Smooth muscle cell (in vitro differentiated cells): ENCODE measurements around the gene NOXA1. TPM values are rescaled to one million over a fixed set of nuclear protein-coding genes. Genes with fewer than 3 reads are reported as not detected.

ENCODE experiments used
- DNase-seq: peaks from one replicate; lab custom pipeline; 2025; ENCODE audit not compliant: unreplicated experiment; lab: John Stamatoyannopoulos, UW
- H2AFZ ChIP-seq: fragments of 200-600 bp; sonication (generic); 2 replicates; pipeline ENCODE4 v1.6.0; 2016; ENCODE audit warnings: antibody characterized with exemption, low read depth, mild to moderate bottlenecking
- H3F3A ChIP-seq: fragments of 200-600 bp; sonication (generic); 2 replicates; pipeline ENCODE4 v1.6.0; 2017; ENCODE audit warnings: antibody characterized with exemption, low read depth
- H3K27ac ChIP-seq: fragments of 200-600 bp; sonication (generic); 2 replicates; pipeline ENCODE4 v1.5.1; 2016; ENCODE audit warnings: low read depth, mild to moderate bottlenecking
- H3K27me3 ChIP-seq: fragments of 200-600 bp; sonication (generic); 2 replicates; pipeline ENCODE4 v1.6.1; 2016; ENCODE audit warnings: low read depth, mild to moderate bottlenecking
- H3K36me3 ChIP-seq: fragments of 200-600 bp; sonication (generic); 2 replicates; pipeline ENCODE4 v1.5.1; 2016; ENCODE audit warnings: low read depth
- H3K4me1 ChIP-seq: fragments of 200-600 bp; sonication (generic); 2 replicates; pipeline ENCODE4 v1.5.1; 2016; ENCODE audit warnings: low read depth
- H3K4me2 ChIP-seq: fragments of 200-600 bp; sonication (generic); 2 replicates; pipeline ENCODE4 v1.6.0; 2016; ENCODE audit warnings: mild to moderate bottlenecking
- H3K4me3 ChIP-seq: fragments of 200-600 bp; sonication (generic); 2 replicates; pipeline ENCODE4 v1.5.1; 2016; ENCODE audit warnings: mild to moderate bottlenecking
- H3K79me2 ChIP-seq: fragments of 200-600 bp; sonication (generic); 2 replicates; pipeline ENCODE4 v1.6.0; 2016; ENCODE audit warnings: low read depth, mild to moderate bottlenecking
- H3K9ac ChIP-seq: fragments of 200-600 bp; sonication (generic); 2 replicates; pipeline ENCODE4 v1.6.0; 2016; ENCODE audit warnings: low read depth
- H3K9me3 ChIP-seq: fragments of 200-600 bp; sonication (generic); replicated peaks from 2 replicates; pipeline ENCODE4 v1.5.1; 2016; ENCODE audit warnings: low read depth
- H4K20me1 ChIP-seq: fragments of 200-600 bp; sonication (generic); 2 replicates; pipeline ENCODE4 v1.6.0; 2016; ENCODE audit warnings: low read depth
- CTCF ChIP-seq: fragments of 200-600 bp; sonication (generic); IDR thresholded peaks from 2 replicates; pipeline ENCODE4 v1.5.1; 2017; ENCODE audit warnings: borderline replicate concordance, mild to moderate bottlenecking, antibody characterized with exemption; ENCODE audit not compliant: insufficient read depth, poor library complexity, severe bottlenecking
- WGBS: methylation state at CpG from one replicate; pipeline ENCODE4 v1.1.7; 2016; ENCODE audit warnings: low lambda C conversion rate; 5-methylcytosine and 5-hydroxymethylcytosine counted together
- polyA plus RNA-seq: library from polyadenylated mRNA; unstranded; fragments of >200 nt; fragmentation: Nextera tagmentation; extraction: Ambion mirVana; gene quantifications from 2 replicates; pipeline ENCODE4 v1.2.1, GENCODE V29; 2016
- total RNA-seq: library from RNA; depleted of rRNA; stranded (reverse); fragments of >200 nt; gene quantifications from 2 replicates; pipeline ENCODE4 v1.2.3, GENCODE V29; 2014

NOXA1 gene
- total and polyA plus RNA-seq, 2 experiments from 2014 or later: 0.09 to 0.81 TPM

GRCh38 chr9:137416006-137416562, 7.1 kb upstream of the NOXA1 start:
- 96% methylated on average over 22 of the region's 23 CpGs for WGBS
- peaks cover 26% of the 10 kb centered on the region for H4K20me1 ChIP-seq
- H3K4me2 ChIP-seq: no peak overlapping the region

GRCh38 chr9:137416563-137417151, 6.5 kb upstream of the NOXA1 start:
- H3K4me2 ChIP-seq: no peak overlapping the region
- H3K4me1 ChIP-seq: peaks cover under 1% of the 10 kb centered on the region
- H4K20me1 ChIP-seq: peaks cover 23% of the 10 kb centered on the region
- no peaks in the 10 kb centered on the region for H3F3A ChIP-seq
- H3K27ac ChIP-seq: no peak overlapping the region
- TF ChIP-seq CTCF: no peak
- DNase-seq: no peak
- no peak overlapping the region for H3K9ac ChIP-seq
- H3K4me3 ChIP-seq: no peak overlapping the region
- H3K27me3 ChIP-seq: no peaks in the 10 kb centered on the region
- no peak overlapping the region for H2AFZ ChIP-seq
- WGBS: 99% methylated on average over 33 of the region's 45 CpGs
- peaks cover 17% of the 10 kb centered on the region for H3K79me2 ChIP-seq
- H3K36me3 ChIP-seq: no peaks in the 10 kb centered on the region
- no peaks in the 10 kb centered on the region for H3K9me3 ChIP-seq

More at GRCh38 chr9:137416006-137416562, 7.1 kb upstream of the NOXA1 start:
- H3K79me2 ChIP-seq: peaks cover 11% of the 10 kb centered on the region
- H2AFZ ChIP-seq: no peak overlapping the region
- H3F3A ChIP-seq: no peaks in the 10 kb centered on the region
- H3K36me3 ChIP-seq: no peaks in the 10 kb centered on the region
- H3K4me3 ChIP-seq: no peak overlapping the region
- H3K27me3 ChIP-seq: no peaks in the 10 kb centered on the region
- no peak overlapping the region for H3K9ac ChIP-seq
- TF ChIP-seq CTCF: no peak
- H3K27ac ChIP-seq: no peak overlapping the region
- no peaks in the 10 kb centered on the region for H3K9me3 ChIP-seq
- no peaks in the 10 kb centered on the region for H3K4me1 ChIP-seq
- DNase-seq: no peak

GRCh38 chr9:137417161-137418021, 5.8 kb upstream of the NOXA1 start:
- Histone ChIP-seq H4K20me1 (peaks cover 15% of the 10 kb centered on the region), H3K36me3 (no peaks in the 10 kb centered on the region), H3K9me3 (no peaks in the 10 kb centered on the region), H3K4me1 (peaks cover 7% of the 10 kb centered on the region), H3K27ac (no peak overlapping the region), H3K27me3 (no peaks in the 10 kb centered on the region), H3K4me3 (no peak overlapping the region), H3F3A (no peaks in the 10 kb centered on the region), H2AFZ (no peak overlapping the region), H3K4me2 (no peak overlapping the region), H3K79me2 (peaks cover 19% of the 10 kb centered on the region), H3K9ac (no peak overlapping the region)
- WGBS: 98% methylated on average over 80 of the region's 99 CpGs
- TF ChIP-seq CTCF: no peak
- no peak for DNase-seq
